HG03039 (cell line): ENCODE results near the gene GJD2.

Experiments used
- ATAC-seq: cut with Tn5 transposase; IDR thresholded peaks from one replicate; pipeline ENCODE4 v1.9.1; 2021; ENCODE audit warnings: mild to moderate bottlenecking, moderate library complexity; ENCODE audit not compliant: unreplicated experiment

The GJD2 gene

DNA sequence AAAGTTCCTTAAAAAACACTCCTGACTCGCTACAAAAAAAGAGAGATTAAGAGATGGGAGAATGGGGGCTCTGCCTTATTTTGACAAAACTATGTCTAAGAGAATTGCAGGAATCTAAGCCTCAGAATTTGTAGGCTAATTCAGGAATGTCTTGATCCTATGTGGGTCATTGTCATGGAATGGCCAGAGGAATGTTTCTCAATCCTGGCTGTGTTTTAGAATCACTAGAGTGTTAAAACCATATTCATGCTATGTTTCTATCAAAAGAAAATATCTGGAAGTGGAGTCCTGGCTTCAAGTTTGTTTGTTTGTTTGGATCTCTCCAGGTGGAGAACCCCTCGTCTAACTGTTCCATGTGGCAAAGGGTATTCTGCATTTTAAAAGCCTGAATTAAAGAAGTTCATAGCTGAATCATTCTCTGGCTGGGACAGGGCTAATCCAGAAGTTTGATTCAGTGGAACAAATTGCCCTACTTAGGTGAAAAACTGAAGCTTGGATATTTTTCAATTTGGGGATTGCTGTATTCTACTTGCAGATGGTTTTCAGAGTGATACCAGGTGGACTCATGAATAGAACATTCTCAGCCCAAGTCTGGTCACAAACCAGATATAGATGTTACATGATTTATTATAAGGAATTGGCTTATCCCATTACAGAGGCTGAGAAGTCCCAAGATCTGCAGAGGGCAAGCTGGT is 28.2 kb downstream of the GJD2 start:
- ATAC-seq, result no peak

DNA sequence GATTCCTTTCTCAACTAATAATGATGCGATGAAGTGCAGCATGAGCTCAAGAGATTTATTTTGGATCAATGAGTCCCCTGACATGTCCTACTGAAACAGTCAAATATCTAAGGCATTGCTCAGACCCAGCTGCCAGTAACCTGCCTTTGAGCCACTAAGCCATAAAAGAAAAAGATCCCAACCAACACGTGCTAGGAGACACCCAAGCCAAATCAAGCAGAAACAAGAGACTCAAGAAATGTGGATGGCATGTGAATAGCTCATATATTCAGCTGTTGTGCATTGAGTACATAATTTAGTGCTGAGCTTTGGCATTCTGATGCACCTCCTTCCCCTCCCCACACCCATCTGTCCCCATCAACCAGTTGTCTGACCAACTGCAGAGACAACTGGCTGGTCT is 29.2 kb downstream of the GJD2 start:
- no peak for ATAC-seq

DNA sequence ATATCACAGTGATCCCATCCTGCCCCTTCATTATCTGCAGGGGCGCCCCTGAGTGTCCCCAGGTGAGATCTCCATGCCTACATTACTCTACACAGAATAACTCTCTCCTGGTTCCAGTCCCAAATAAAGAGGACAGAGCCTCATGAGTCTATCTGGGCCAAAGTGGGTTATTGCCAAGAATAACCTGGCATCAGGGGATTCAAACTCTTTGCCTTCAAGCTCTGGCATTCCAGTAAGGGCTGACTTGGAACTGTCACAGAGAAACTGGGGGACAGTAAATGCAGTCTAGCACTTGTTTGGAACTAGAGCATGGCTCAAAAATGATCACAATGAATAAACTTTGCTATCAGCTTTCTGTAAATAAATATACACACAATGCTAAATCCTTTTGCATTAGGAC is 30.3 kb downstream of the GJD2 start:
- ATAC-seq, result no peak

DNA sequence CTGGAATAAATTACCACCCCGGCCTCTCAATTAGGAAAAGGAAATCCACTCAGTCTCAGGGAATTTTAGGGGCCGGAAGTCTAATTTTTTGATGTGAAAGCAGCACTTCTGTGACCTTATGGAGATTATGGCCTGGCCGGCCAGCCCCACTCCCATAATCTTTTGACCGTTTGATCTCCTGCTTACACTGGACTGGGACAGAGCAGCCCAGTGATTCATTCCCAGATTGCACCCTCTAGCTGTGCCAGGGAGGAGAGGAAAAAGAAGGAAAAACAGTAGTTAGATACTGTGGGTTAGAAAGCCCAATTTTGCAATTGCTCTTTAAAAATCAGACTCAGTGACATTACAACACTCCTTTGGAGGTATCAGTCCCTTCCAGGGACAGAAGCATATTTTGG is 32.4 kb downstream of the GJD2 start:
- ATAC-seq, result no peak

DNA sequence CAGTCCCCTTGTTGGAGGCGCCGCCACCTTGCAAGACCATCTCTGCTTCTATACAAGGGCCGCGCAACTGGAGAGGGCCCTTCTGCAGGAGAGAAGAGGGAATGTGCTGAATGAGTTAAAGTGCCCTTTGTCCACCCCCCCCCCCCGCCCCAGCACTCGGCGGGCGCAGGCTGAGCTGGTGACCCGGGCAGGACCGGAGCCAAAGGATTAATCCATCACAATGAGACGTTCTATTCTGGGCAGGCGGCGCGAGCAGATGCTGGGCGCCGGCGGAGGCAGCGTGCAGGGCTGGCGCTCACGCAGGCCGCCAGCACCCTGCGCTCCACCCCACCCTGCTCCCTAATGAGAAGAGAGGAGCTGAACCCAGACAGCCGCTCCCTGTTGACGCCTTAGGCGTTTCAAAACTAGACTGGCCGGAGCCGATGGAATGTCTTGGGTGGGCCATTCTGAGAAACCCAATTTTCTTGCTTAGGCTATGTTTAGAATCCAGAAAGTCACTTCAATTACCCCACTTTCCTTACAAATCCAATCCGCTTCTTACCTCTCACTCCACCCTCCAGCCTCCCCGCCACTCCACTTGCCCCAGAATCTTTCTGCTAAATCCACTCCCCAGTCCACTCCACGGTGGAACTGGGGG is 32.9 kb downstream of the GJD2 start:
- ATAC-seq, result no peak

DNA sequence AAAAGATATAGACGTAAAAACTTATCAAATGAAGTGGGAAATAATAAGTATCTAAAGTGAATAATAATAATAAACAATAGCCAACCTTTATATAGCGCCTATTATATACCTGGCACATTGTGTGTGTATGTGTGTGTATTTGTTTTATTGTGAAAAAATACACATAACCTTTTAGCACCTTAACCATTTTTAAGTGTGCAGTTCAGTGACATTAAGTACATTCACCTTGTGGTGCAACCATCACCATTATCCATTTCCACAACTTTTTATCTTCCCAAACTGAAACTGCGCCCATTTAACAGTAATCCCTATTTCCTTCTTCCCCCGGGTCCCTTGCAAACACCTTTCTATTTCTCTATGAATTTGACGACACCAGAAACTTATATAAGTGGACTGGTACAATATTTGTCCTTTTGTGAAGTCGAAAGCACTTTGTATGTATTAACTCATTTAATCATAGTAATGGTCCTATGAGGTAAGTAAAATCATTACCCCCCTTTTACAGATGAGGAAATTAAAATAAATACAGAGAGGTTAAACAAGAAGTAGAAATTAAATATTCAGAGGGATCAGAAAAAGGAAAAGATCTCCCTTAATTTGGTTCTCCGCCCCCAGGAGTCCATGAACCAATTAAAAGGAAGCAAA is 33.5 kb downstream of the GJD2 start:
- ATAC-seq, result no peak

DNA sequence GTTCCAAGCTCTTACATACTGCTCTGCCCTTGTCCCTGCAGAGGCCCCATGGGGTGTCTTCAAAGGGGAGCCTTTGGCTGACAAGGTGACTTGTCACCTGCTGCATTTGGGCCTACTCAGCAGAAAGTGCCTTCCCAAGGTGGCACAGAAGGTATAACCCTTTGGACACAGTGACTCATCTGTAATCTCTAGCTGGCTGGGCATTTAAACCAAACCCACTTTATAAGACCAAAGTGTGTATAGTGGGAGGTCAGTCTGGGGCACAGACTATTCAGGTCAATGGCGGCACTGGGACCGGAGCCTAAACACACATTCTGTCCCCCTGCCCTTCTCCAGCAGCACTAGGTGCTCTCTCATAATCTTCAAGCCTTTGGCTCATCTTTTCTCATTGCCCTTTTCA is 35.1 kb downstream of the GJD2 start:
- no peak for ATAC-seq

DNA sequence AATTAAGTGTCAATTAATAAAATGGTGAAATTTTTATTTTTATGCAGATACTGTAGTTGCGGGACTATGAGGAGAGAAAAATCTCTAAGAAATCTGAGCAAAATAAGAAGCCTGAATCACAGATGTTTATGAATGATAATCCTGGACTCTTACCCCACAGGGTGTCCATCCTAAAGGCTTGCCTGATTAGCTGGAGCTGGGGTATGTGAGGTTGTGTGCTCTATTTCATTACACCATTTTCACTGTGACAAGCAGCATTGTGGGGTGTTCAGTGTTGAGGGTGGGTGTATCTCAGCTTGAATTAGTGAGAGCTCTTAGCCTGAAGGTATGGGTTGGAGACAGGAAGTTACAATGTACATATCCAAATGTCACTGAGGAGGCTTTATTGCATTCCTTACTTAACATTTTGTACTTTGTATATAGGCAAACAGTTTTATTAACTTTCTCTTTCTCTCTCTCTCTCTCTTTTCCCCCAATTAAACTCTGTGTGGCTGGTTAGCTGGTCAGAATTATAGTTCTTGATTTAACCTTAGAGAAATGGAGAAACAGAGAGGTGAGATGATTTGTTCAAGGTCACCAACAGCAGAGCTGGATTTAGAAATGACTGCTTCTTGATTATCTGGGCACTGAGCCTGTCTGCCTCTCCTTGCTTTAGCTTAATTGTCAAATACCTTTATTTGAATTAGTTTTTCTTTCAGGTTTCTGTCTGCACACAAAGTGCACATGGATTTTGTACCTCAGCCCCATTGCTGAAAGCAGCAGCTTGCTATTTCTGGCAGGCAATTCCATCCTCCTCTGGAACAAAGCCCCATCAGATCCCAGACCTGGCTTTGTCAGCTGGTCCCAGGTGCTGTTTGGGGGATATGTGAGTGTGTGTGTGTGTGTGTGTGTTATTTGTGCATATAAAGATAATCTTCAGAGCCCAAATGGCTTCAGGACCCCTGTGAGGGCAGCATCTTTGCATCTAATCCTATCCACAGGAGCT is 35.8 kb downstream of the GJD2 start:
- no peak for ATAC-seq

DNA sequence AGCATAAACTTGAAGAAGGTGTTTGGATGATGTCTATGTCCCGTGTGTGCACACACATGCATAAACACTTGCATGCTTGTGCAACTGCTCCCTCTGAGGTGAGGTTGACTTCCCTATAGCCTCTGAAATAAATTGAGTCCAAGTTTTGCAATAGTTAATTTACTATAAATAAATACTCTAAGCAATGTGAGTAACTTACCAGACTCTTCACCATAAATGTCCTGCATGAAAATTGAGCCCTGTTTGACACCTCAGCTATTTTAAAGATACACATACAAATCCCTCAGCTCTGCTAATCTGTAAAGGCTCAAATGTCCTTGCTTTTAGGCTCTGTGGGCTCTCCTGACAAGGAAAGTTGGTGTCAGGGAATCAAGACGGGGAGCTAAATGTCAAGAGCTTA is 37.1 kb downstream of the GJD2 start:
- no peak for ATAC-seq

DNA sequence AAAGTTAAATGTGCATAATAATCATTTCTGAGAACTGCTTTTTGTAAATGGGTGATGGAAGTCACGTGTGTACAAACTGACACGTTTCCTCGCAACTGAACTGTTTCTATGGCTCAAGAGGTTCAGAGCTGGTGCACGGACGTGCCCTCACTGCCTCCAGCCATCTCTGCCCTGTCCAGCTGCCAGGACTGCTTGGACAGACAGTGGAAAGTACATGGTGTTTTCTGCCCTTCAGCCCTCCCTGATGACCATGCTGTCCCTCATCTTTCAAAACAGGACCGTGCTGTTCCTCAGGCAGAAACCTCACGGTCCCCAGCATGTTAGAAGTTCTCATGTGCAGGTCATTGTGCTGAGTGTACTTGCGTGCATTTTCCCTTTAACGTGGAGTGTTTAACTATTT is 38.7 kb downstream of the GJD2 start:
- no peak for ATAC-seq

DNA sequence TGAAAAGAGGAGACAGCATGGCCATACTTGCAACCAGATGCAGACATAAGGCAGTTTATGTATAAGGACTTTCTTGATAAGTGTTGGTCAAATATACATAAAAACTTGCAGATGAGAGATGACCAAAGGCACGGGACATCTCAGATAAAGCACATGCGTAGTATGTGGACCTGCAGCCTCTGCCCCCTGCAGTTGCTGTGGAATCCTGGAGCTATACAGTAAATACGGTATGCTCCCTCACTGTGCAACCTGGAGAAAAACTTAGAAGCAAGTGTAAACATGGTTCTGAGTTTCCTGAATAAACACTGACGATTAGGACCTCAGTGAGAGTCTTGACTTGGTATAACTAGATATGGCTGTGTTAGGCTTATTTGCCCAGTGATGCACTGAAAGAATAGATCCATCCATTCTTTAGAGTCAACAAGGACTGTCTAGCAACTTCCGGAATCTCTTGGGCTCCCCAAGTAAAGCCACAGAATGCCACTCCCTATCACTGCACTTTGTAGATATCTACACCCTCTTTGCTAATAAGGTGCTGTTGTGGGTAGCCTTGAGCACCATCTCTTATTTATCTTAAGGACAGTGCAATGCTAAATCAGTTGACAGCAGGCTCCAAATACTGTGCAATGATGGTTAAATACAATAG is 40.2 kb downstream of the GJD2 start:
- no peak for ATAC-seq

DNA sequence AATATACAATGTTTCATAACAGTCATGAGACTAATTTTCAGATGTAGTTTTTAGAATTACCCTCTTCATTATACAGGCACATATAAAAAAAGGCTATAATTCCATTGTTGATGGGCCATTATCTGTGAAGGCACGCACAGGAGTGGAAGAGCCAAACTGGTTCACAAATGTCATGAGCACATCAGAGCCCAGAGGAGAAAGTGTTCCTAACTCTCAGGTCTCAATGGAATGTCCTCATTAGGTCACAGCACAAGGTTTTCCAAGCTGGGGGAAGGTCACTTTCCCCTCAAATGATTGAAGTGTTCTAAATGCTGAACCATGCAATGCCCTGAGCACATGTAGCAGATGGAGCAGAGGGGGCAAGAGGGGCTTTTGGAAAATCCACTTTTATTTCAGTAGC is 41.2 kb downstream of the GJD2 start:
- ATAC-seq, result no peak

DNA sequence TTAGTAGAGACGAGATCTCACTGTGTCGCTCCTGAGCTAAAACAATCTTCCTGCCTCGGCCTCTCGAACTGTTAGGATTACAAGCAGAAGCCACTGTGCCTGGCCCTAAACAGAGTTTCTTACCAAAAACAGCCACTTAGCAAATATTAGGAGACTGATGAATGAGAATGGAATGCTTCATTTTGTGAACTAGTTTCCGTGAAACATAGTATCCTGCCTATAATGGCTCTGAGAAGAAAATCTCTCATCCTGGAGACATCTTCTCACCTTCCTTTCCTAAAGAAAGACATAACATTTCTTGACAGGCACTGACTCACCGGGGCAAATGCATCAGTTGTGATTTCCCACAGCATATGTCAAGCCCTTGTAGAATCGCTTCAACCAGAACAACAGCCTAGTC is 44.9 kb downstream of the GJD2 start:
- no peak for ATAC-seq

DNA sequence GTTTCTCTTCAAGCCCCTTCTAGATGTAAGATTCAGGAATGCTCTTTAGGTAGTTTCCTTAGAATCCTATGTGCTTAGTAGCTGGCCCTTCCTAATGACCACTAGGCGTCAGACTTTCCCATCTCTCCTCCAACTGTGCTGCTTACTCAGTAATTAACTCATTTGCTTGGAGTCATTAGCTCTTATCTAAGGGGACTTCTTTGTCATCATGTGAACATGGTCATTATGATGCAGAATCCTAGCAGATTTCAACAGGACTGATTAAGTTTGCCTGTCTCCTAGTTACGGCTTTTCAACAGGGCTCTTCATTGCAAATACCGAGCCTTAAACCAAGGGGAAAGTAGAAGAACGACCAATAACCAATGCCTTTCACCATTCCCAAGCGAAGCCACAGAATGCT is 46.4 kb downstream of the GJD2 start:
- ATAC-seq, result no peak

DNA sequence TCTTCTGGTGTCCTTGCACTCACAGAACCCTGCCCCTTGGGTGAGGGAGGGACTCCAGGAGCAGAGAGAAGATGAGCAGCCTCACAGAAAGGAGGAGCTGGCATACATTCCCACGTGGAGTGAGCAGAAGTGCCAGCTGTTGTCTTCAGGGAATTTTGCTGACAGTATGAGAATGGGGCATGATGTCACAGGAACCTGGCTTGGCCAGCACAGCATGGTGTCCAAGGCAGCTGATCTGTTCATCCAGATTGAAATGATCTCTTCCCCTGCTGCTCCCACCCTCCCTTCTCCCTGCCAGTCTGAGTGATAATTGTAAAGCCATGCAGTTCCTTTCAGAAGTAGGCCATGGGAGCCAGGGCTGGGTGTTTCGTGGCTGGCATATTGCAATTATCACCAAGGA is 53.3 kb downstream of the GJD2 start:
- no peak for ATAC-seq
